ENCODE measurements around the gene MCF2L.

The MCF2L gene

GRCh38 chr13:112997188-112998130 is 28.4 kb downstream of the MCF2L start:
- no peak for DNase-seq (ENCODE audit: low spot score)

GRCh38 chr13:112998521-112999280 is 29.7 kb downstream of the MCF2L start:
- DNase-seq (ENCODE audit: low spot score) = no peak

GRCh38 chr13:112999414-113000177 is 30.6 kb downstream of the MCF2L start:
- DNase-seq (ENCODE audit: low spot score) = no peak

GRCh38 chr13:113000575-113000974 is 31.6 kb downstream of the MCF2L start:
- no peak for DNase-seq (ENCODE audit: low spot score)

- no peak for DNase-seq (ENCODE audit: low spot score)
Observed at GRCh38 chr13:113001241-113002140, 32.5 kb downstream of the MCF2L start.

GRCh38 chr13:113002206-113002912 is 33.3 kb downstream of the MCF2L start:
- no peak for DNase-seq (ENCODE audit: low spot score)

GRCh38 chr13:113002913-113003290 is 33.9 kb downstream of the MCF2L start:
- DNase-seq (ENCODE audit: low spot score) = no peak

- DNase-seq (ENCODE audit: low spot score) = no peak
Observed at GRCh38 chr13:113004126-113004525, 35.1 kb downstream of the MCF2L start.

- DNase-seq (ENCODE audit: low spot score) = no peak
Observed at GRCh38 chr13:113005076-113005865, 36.3 kb downstream of the MCF2L start.

- DNase-seq (ENCODE audit: low spot score) = no peak
Observed at GRCh38 chr13:113005997-113006396, 37.0 kb downstream of the MCF2L start.

GRCh38 chr13:113006660-113007059 is 37.6 kb downstream of the MCF2L start:
- DNase-seq (ENCODE audit: low spot score) = no peak

- no peak for DNase-seq (ENCODE audit: low spot score)
Observed at GRCh38 chr13:113008851-113009250, 39.8 kb downstream of the MCF2L start.

GRCh38 chr13:113009743-113010509 is 40.9 kb downstream of the MCF2L start:
- no peak for DNase-seq (ENCODE audit: low spot score)

- DNase-seq (ENCODE audit: low spot score) = no peak
Observed at GRCh38 chr13:113010510-113010865, 41.5 kb downstream of the MCF2L start.

GRCh38 chr13:113013303-113013702 is 44.3 kb downstream of the MCF2L start:
- DNase-seq (ENCODE audit: low spot score) = no peak

GRCh38 chr13:113013878-113014751 is 45.1 kb downstream of the MCF2L start:
- no peak for DNase-seq (ENCODE audit: low spot score)

- no peak for DNase-seq (ENCODE audit: low spot score)
Observed at GRCh38 chr13:113014752-113015745, 46.0 kb downstream of the MCF2L start.

Data from activated CD4-positive, alpha-beta T cell treated with anti-CD3 and anti-CD28 coated beads, Interleukin-2, Interleukin-4, amounts not matched to agents 100 ng/mL and 50 ng/mL, durations not matched to agents 16 hours and 8 hours (primary cell).